ENCODE results near the gene FECH. TPM values are rescaled to one million over a fixed set of nuclear protein-coding genes. Genes with fewer than 3 reads are reported as not detected.

FECH gene
- total RNA-seq, 1 experiment from 2014 or later: 24.1 TPM

DNA sequence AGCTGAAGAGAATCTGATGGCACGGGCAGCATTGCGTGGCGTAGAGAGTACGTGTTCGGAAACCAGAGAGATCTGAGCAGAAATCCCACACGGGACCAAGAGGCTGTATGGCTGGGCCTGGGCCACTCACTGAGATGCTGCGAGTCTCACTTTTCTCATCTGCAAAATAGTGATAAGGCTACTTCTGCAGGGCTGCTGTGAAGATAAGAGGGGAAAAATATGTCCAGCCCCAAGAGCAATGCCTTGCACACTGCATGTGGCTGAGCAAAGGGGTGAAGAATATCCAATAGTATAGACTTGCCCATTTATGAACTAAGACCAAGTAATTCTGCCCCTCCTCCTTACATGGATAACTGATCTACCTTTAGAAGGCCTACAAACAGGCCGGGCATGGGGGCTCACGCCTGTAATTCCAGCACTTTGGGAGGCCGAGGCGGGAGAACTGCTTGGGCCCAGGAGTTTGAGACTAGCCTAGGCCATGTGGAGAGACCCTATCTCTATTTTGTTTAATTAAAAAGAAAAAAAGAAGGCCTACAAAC lies 3.1 kb downstream of the FECH start:
- H3K23ac ChIP-seq (ENCODE audit: insufficient read length, low read depth, low read length): no peak overlapping the region
- no peak for DNase-seq
- H2BK12ac ChIP-seq (ENCODE audit: insufficient read length, low read depth, low read length): no peak overlapping the region
- H3K4ac ChIP-seq (ENCODE audit: low read depth, low read length): no peak overlapping the region
- no peak overlapping the region for H4K8ac ChIP-seq (replicated peaks; ENCODE audit: insufficient read length, low read depth, low read length)
- H2BK20ac ChIP-seq (ENCODE audit: low read depth, low read length, poor library complexity, severe bottlenecking): no peak overlapping the region
- H3K9ac ChIP-seq (ENCODE audit: extremely low read depth, insufficient read length, low read length): no peak overlapping the region
- H3K79me1 ChIP-seq (ENCODE audit: insufficient read depth, low read depth, low read length, poor library complexity, severe bottlenecking): no peaks in the 10 kb centered on the region
- H3K27me3 Mint-ChIP-seq (ENCODE audit: low read depth): no peaks in the 10 kb centered on the region
- no peak overlapping the region for H4K5ac ChIP-seq (ENCODE audit: insufficient read length, low read depth, low read length)
- peaks cover 6% of the 10 kb centered on the region; the same call in 1 of the 2 replicates for H3K4me1 ChIP-seq (ENCODE audit: insufficient read depth, low read length)
- H3K27ac ChIP-seq (ENCODE audit: insufficient read length, low read depth, low read length): no peak overlapping the region
- no peak overlapping the region for H2BK5ac ChIP-seq (ENCODE audit: insufficient read length, low read length)
- no CpG with 5 or more reads among the region's 11 CpGs for WGBS (ENCODE audit: extremely low coverage, insufficient read length, low lambda C conversion rate)
- H4K91ac ChIP-seq (ENCODE audit: insufficient read length, low read depth, low read length): no peak overlapping the region
- no peak overlapping the region for H2BK120ac ChIP-seq (ENCODE audit: low read depth, low read length, poor library complexity, severe bottlenecking)
- no peak overlapping the region for H2BK15ac ChIP-seq (ENCODE audit: low read depth, low read length)
- H3K18ac ChIP-seq (ENCODE audit: insufficient read length, low read depth, low read length): no peak overlapping the region
- no peaks in the 10 kb centered on the region for H4K20me1 ChIP-seq (ENCODE audit: control insufficient read depth, insufficient read depth, insufficient read length)
- no peak overlapping the region for H3K4me2 ChIP-seq (ENCODE audit: insufficient read depth, insufficient read length, low read length)
- TF ChIP-seq CTCF (conservative IDR thresholded peaks at IDR 0.05): no peak
- H2AK5ac ChIP-seq (ENCODE audit: insufficient read length, low read length): no peak overlapping the region
- peaks cover 11% of the 10 kb centered on the region for H3K23me2 ChIP-seq (ENCODE audit: insufficient read length, low read depth, low read length, poor library complexity, severe bottlenecking)
- H3K14ac ChIP-seq (ENCODE audit: insufficient read depth, low read length): no peak overlapping the region
- peaks cover 22 to 23% of the 10 kb centered on the region in 2 experiments for H3K4me1 Mint-ChIP-seq
- H3K9me3 Mint-ChIP-seq: no peaks in the 10 kb centered on the region
- H3K9me3 ChIP-seq (ENCODE audit: control insufficient read depth, low read depth, low read length): no peaks in the 10 kb centered on the region
- H3K56ac ChIP-seq (ENCODE audit: insufficient read length, low read depth, low read length): no peak overlapping the region
- no peak overlapping the region for H3T11ph ChIP-seq (ENCODE audit: low read length)
- H3K27me3 ChIP-seq (ENCODE audit: insufficient read depth, low read length): no peaks in the 10 kb centered on the region
- no peak overlapping the region for H2AFZ ChIP-seq (ENCODE audit: low read length)
- peaks cover 4 to 15% (median 8%) of the 10 kb centered on the region in 3 experiments; a peak in 6 of 7 replicates for H3K36me3 Mint-ChIP-seq (ENCODE audit: insufficient read depth in 1 of 3, low read depth in 3 of 3)
- no peaks in the 10 kb centered on the region for H3K79me2 ChIP-seq (ENCODE audit: insufficient read depth, low read length)
- H3K4me3 Mint-ChIP-seq: no peak overlapping the region
- peak overlapping the region in 1 of 3 experiments; percentile 17; a peak in 1 of 7 replicates for H3K27ac Mint-ChIP-seq

Data from H9 (cell line).